HL-60 (cell line): ENCODE results near the gene CADM2.

ENCODE experiments used
- CTCF ChIP-seq: IDR thresholded peaks from one replicate; pipeline ENCODE4 v1.5.1; 2011; ENCODE audit warnings: low read length, control low read depth, inconsistent platforms; ENCODE audit not compliant: insufficient read depth
- POLR2AphosphoS5 ChIP-seq: IDR thresholded peaks from 2 replicates; pipeline ENCODE4 v1.6.1; 2012; ENCODE audit warnings: low read depth

GRCh38 chr3:85210540-85210939 lies 251.8 kb downstream of the CADM2 start:
- TF ChIP-seq CTCF, result no peak
- no peak for TF ChIP-seq POLR2AphosphoS5
